C4-2B (cell line): Measurements from ENCODE around the gene SH3RF1.

ENCODE experiments used
- ZFX ChIP-seq: fragments of 450-650 bp; IDR thresholded peaks from 2 replicates; pipeline ENCODE4 v1.6.1; 2017
- TF ChIP-seq, protein P1 (sequence below): fragments of 450-650 bp; conservative IDR thresholded peaks from 2 replicates; pipeline ENCODE4 v1.5.1; 2017; ENCODE audit warnings: mild to moderate bottlenecking

- TF ChIP-seq, protein P1, sequence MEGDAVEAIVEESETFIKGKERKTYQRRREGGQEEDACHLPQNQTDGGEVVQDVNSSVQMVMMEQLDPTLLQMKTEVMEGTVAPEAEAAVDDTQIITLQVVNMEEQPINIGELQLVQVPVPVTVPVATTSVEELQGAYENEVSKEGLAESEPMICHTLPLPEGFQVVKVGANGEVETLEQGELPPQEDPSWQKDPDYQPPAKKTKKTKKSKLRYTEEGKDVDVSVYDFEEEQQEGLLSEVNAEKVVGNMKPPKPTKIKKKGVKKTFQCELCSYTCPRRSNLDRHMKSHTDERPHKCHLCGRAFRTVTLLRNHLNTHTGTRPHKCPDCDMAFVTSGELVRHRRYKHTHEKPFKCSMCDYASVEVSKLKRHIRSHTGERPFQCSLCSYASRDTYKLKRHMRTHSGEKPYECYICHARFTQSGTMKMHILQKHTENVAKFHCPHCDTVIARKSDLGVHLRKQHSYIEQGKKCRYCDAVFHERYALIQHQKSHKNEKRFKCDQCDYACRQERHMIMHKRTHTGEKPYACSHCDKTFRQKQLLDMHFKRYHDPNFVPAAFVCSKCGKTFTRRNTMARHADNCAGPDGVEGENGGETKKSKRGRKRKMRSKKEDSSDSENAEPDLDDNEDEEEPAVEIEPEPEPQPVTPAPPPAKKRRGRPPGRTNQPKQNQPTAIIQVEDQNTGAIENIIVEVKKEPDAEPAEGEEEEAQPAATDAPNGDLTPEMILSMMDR, result no peak
- TF ChIP-seq ZFX, result no peak
Measured at GRCh38 chr4:169249214-169249973, 21.4 kb downstream of the SH3RF1 start.
